NB4 (cell line): ENCODE data around the gene CNTN4.

Experiments used
- TF ChIP-seq, protein P1 (sequence below): IDR thresholded peaks from 2 replicates; pipeline ENCODE4 v1.6.1; 2011; ENCODE audit warnings: low read depth, low read length
- TF ChIP-seq, protein P2 (sequence below): IDR thresholded peaks from one replicate; pipeline ENCODE4 v1.5.1; 2012; ENCODE audit warnings: low read depth, low read length

- TF ChIP-seq, protein P1, sequence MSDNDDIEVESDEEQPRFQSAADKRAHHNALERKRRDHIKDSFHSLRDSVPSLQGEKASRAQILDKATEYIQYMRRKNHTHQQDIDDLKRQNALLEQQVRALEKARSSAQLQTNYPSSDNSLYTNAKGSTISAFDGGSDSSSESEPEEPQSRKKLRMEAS = no peak
- TF ChIP-seq, protein P2, sequence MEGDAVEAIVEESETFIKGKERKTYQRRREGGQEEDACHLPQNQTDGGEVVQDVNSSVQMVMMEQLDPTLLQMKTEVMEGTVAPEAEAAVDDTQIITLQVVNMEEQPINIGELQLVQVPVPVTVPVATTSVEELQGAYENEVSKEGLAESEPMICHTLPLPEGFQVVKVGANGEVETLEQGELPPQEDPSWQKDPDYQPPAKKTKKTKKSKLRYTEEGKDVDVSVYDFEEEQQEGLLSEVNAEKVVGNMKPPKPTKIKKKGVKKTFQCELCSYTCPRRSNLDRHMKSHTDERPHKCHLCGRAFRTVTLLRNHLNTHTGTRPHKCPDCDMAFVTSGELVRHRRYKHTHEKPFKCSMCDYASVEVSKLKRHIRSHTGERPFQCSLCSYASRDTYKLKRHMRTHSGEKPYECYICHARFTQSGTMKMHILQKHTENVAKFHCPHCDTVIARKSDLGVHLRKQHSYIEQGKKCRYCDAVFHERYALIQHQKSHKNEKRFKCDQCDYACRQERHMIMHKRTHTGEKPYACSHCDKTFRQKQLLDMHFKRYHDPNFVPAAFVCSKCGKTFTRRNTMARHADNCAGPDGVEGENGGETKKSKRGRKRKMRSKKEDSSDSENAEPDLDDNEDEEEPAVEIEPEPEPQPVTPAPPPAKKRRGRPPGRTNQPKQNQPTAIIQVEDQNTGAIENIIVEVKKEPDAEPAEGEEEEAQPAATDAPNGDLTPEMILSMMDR = no peak
These were observed 456.0 kb downstream of the CNTN4 start for GRCh38 chr3:2554656-2555055.
